ENCODE data around the gene ACP7. TPM values are rescaled to one million over a fixed set of nuclear protein-coding genes. Genes with fewer than 3 reads are reported as not detected.

The ACP7 gene
- total RNA-seq, 2 experiments from 2014 or later, result not detected

- Mint-ChIP-seq H3K36me3 (ENCODE audit: low read depth) (no peaks in the 10 kb centered on the region), H3K27ac (no peak overlapping the region), H3K4me3 (no peak overlapping the region), H3K9me3 (no peaks in the 10 kb centered on the region), H3K4me1 (ENCODE audit: low read depth) (peaks cover 15% of the 10 kb centered on the region), H3K27me3 (no peaks in the 10 kb centered on the region)
- POLR2A ChIA-PET, result interaction anchor here (0.6 kb wide), 1 partner anchor 29 kb away, joined by 3 read pairs; no protein-coding TSS in a partner anchor
- no peak overlapping the region for H3K27ac ChIP-seq (ENCODE audit: low read depth in 1 of 2, low read length in 2 of 2)
- ATAC-seq (ENCODE audit: poor library complexity) (no peak), DNase-seq (no peak)
- TF ChIP-seq CTCF (IDR thresholded peaks at IDR 0.05), result no peak
- intact Hi-C loops (cut with DNase I, micrococcal nuclease), result no loop called here
- CTCF ChIA-PET, result no interaction called here
- H3K27me3 ChIP-seq (ENCODE audit: control insufficient read depth in 1 of 2, insufficient read depth in 2 of 2, low read length in 2 of 2), result no peaks in the 10 kb centered on the region
- no peaks in the 10 kb centered on the region for H3K9me3 ChIP-seq (ENCODE audit: control insufficient read depth in 1 of 2, insufficient read depth in 1 of 2, low read length in 2 of 2)
- peaks cover 1% of the 10 kb centered on the region for H3K4me1 ChIP-seq (ENCODE audit: insufficient read depth, low read length)
- no peak overlapping the region for H3K4me3 ChIP-seq (ENCODE audit: low read length)
- H3K36me3 ChIP-seq (ENCODE audit: insufficient read depth, low read length), result no peaks in the 10 kb centered on the region
These were observed 66.8 kb downstream of the ACP7 start for GRCh38 chr19:39150807-39151600.

- no peak overlapping the region for H3K27ac Mint-ChIP-seq
- H3K9me3 ChIP-seq (ENCODE audit: control insufficient read depth in 1 of 2, insufficient read depth in 1 of 2, low read length in 2 of 2), result no peaks in the 10 kb centered on the region
- no peak overlapping the region for H3K27ac ChIP-seq (ENCODE audit: low read depth in 1 of 2, low read length in 2 of 2)
- no peak for ATAC-seq (ENCODE audit: poor library complexity)
- no peak for DNase-seq
- no peaks in the 10 kb centered on the region for H3K9me3 Mint-ChIP-seq
- intact Hi-C loops (cut with DNase I, micrococcal nuclease), result no loop called here
- TF ChIP-seq CTCF (IDR thresholded peaks at IDR 0.05), result no peak
- H3K4me3 Mint-ChIP-seq, result no peak overlapping the region
- peaks cover 18% of the 10 kb centered on the region for H3K4me1 Mint-ChIP-seq (ENCODE audit: low read depth)
- peaks cover 7% of the 10 kb centered on the region for H3K4me1 ChIP-seq (ENCODE audit: insufficient read depth, low read length)
- H3K27me3 Mint-ChIP-seq, result no peaks in the 10 kb centered on the region
- no peaks in the 10 kb centered on the region for H3K36me3 ChIP-seq (ENCODE audit: insufficient read depth, low read length)
- H3K4me3 ChIP-seq (ENCODE audit: low read length), result no peak overlapping the region
- POLR2A ChIA-PET, result interaction anchor here (0.6 kb wide), 1 partner anchor 30 kb away, joined by 3 read pairs; no protein-coding TSS in a partner anchor
- CTCF ChIA-PET, result no interaction called here
- no peaks in the 10 kb centered on the region for H3K27me3 ChIP-seq (ENCODE audit: control insufficient read depth in 1 of 2, insufficient read depth in 2 of 2, low read length in 2 of 2)
- no peaks in the 10 kb centered on the region for H3K36me3 Mint-ChIP-seq (ENCODE audit: low read depth)
These were observed 67.9 kb downstream of the ACP7 start for GRCh38 chr19:39152066-39152465.

GRCh38 chr19:39154100-39154628, 70.0 kb downstream of the ACP7 start:
- peaks cover 7% of the 10 kb centered on the region for H3K4me1 ChIP-seq (ENCODE audit: insufficient read depth, low read length)
- intact Hi-C loops (cut with DNase I, micrococcal nuclease), result no loop called here
- no peaks in the 10 kb centered on the region for H3K36me3 Mint-ChIP-seq (ENCODE audit: low read depth)
- ATAC-seq (ENCODE audit: poor library complexity) (no peak), DNase-seq (no peak)
- no peaks in the 10 kb centered on the region for H3K27me3 ChIP-seq (ENCODE audit: control insufficient read depth in 1 of 2, insufficient read depth in 2 of 2, low read length in 2 of 2)
- POLR2A ChIA-PET, result no interaction called here
- TF ChIP-seq CTCF (IDR thresholded peaks at IDR 0.05), result no peak
- H3K4me1 Mint-ChIP-seq (ENCODE audit: low read depth), result peaks cover 28% of the 10 kb centered on the region
- H3K4me3 Mint-ChIP-seq, result no peak overlapping the region
- H3K9me3 ChIP-seq (ENCODE audit: control insufficient read depth in 1 of 2, insufficient read depth in 1 of 2, low read length in 2 of 2), result no peaks in the 10 kb centered on the region
- no peak overlapping the region for H3K27ac Mint-ChIP-seq
- peaks cover 2% of the 10 kb centered on the region for H3K36me3 ChIP-seq (ENCODE audit: insufficient read depth, low read length)
- no peaks in the 10 kb centered on the region for H3K27me3 Mint-ChIP-seq
- H3K9me3 Mint-ChIP-seq, result no peaks in the 10 kb centered on the region
- CTCF ChIA-PET, result no interaction called here
- H3K4me3 ChIP-seq (ENCODE audit: low read length), result no peak overlapping the region
- H3K27ac ChIP-seq (ENCODE audit: low read depth in 1 of 2, low read length in 2 of 2), result no peak overlapping the region
